C4-2B (cell line): ENCODE data around the gene ATP13A1.

Experiments
- CTCF ChIP-seq: fragments of 450-650 bp; conservative IDR thresholded peaks from 2 replicates; pipeline ENCODE4 v1.5.1; 2017; ENCODE audit warnings: mild to moderate bottlenecking
- ZFX ChIP-seq: fragments of 450-650 bp; IDR thresholded peaks from 2 replicates; pipeline ENCODE4 v1.6.1; 2017

GRCh38 chr19:19677579-19677978 lies 14.1 kb upstream of the ATP13A1 start:
- TF ChIP-seq CTCF (no peak), ZFX (no peak)
